Muscle of arm (tissue), 12 donors: Measurements from ENCODE around the gene PGGHG. TPM values are rescaled to one million over a fixed set of nuclear protein-coding genes. Genes with fewer than 3 reads are reported as not detected.
"Not testable (repeated sequence)": the region's sequence is repeated elsewhere in the genome, so short reads cannot be mapped to it uniquely, and the experiment has no call there.

ENCODE experiments used
- DNase-seq: peaks from one replicate; pipeline ENCODE4 v3.0.0-alpha.2; 2013
- polyA plus RNA-seq, 12 donors: library from polyadenylated mRNA; unstranded; fragments of 120-200 nt; gene quantifications; one replicate each; pipeline ENCODE4 v1.2.1, GENCODE V29; 2013; ENCODE audit not compliant: insufficient read length in 12 of 12

The PGGHG gene
- polyA plus RNA-seq, 12 donors = 5.6 to 14.9 (median 9.0) TPM; not detected in 1

DNA sequence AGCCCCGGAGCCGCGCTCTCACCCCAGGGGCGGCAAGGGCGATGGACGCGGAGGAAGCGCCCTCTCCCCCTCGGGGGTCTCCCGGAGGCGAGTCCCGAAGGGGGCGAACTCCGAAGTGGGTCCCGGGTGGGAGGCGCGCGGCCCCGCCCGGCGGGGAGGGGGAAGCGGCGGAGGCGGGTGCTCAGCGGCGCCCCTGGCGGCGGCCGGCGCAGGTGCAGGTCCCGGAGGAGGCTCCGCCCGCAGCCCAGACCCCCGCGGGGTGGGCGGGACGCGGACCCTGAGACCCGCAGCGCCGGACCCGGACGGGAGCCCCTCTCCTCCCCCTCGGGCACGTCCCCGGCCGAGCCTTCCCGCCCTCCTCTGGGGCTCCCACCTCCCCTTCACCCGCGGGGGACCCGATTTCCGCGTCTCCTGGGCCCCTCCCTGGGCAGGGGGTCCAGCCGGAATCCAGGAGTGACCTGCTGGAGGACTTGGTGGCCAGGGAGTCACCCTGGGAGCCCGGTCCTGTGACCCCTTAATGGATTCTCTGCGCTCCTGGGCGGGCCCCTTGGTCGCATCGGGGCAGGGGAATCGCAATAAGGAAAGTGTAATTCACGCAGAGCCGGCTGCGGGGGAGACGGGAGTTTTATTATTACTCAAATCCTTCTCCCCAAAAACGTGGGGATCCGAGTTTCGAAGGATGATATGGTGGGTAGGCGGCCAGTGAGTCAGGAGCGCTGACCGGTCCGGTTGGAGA lies 22.3 kb downstream of the PGGHG start:
- not testable (repeated sequence) for DNase-seq

DNA sequence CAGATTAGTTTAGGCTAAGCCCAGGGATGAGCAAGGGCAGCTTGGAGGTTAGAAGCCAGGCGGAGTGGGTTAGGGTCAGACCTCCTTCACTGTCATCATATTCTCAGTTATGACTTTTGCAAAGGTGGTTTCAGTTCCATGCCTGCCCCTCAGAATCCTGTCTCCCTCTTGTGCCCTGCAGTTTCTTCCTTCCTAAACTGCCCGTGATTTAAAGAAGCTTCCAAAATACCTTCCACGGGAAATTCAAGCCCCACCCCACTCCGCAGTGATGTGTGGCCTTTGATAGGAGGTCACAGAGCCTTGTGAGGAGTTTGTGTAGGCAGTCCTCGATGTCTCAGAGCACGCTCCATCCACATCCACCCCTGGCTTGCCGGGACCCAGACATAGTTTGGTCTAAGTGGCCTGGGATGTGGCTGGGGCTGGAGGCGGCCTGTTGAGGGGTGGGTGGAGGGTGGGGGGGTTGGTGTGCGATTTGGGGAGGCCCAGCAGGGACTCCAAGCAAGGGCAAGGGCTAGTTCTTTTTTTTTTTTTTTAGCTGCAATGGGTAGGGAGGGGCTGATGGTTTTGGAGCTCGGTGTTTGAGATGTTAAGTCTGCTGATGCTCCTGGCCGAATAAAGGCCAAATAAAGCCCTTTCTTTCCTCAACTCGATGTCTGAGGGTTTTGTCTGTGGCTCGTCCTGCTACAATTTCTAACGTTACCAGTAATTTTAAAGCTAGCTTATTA lies 23.3 kb downstream of the PGGHG start:
- DNase-seq = no peak

DNA sequence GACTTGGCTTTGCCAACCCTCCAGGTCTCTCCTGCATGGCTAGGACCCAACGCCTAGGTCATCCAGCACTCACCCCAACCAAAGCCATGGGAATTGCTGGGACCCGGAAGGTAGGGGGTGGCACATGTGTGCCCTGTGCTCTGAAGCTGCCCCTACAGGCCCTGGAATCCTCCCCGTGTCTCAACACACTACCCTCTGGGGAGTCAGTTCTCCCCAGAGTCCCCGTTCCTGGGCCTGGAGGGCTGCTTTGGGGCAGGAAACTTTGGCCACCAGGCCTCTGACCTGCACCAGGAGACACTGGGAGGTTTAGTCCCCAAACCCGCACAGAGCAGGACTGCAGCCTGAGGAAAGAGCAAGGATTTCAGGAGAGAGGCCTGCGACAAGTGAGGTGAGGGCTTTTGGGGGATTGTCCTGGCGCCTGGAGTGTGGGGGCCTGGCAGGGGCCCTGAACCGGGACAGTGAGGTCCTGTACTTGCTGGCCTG lies 24.4 kb downstream of the PGGHG start:
- DNase-seq = no peak

DNA sequence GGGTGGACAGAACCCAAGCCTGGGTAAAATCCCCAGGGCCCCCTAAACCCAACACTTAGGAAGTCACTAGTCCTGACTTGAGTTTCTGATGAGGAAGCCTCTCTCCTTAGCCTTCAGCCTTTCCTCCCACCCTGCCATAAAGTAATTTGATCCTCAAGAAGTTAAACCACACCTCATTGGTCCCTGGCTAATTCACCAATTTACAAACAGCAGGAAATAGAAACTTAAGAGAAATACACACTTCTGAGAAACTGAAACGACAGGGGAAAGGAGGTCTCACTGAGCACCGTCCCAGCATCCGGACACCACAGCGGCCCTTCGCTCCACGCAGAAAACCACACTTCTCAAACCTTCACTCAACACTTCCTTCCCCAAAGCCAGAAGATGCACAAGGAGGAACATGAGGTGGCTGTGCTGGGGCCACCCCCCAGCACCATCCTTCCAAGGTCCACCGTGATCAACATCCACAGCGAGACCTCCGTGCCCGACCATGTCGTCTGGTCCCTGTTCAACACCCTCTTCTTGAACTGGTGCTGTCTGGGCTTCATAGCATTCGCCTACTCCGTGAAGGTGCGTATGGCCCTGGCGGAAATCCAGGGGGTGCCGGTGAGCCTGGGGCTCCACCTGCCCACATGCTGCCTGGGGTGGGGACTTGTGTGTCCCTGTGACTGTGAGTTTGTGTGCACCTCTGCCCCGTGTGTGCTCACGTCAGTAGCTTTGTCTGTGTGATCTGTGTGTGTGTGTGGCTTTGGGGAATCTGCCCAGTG lies 25.0 kb downstream of the PGGHG start, which contains the start of gene IFITM1:
Gene IFITM1, plus strand, starts transcription at position 254 of the 767 bp plus-strand sequence. Its CDS starts 131 bp downstream, at position 385.
- peak; percentile 70 for DNase-seq

DNA sequence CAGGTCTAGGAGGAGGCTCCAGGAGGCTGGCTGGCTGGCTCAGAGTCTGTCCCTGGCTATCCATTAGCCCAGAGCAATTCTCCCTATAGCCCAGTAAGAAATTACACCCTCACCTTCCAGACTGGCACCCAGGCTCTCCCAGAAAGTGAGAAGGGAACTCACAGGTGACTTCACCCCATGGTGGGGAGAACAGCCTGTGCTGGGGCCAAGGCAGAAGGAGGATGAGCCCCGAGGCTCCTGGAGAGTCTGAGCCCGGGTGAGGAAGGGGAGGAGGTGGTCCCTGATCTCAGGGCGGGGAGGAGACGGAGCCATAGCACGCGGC lies 25.6 kb downstream of the PGGHG start:
- DNase-seq = not testable (repeated sequence)

DNA sequence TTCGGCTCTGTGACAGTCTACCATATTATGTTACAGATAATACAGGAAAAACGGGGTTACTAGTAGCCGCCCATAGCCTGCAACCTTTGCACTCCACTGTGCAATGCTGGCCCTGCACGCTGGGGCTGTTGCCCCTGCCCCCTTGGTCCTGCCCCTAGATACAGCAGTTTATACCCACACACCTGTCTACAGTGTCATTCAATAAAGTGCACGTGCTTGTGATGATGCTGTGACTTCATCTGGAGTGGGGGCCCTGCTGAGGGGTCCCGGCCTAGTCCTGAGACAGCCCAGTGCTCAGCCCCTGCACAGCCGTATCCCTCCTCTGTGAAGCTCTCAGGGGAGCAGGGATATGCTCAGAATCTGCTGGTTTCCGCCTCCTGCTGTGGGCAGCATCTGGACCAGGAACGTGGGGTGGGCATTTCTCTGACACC lies 26.1 kb downstream of the PGGHG start:
- no peak for DNase-seq

DNA sequence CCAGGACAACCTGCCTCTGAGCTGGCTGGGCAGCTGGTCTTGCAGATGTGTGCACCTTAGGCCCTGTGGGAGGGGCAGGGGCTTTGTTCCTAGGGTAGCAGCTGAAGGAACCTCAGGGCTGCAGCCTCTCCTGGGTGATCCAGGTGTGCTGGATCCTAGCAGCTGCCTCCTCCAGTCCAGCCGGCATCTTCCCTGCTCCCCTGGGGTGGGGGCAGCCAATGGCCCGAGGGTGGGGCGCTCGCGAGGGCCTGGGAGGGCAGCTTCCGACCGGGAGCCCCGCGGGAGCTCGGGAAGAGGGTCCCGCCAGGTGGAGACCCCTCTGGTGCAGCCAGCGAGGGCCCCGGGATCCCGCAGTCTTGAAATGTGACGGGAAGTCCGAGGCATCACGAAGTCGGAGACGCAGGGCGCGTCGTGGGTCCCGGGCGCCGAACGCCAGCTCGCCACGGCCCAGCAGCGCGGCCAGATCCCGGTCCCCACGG lies 26.6 kb downstream of the PGGHG start:
- no peak for DNase-seq

DNA sequence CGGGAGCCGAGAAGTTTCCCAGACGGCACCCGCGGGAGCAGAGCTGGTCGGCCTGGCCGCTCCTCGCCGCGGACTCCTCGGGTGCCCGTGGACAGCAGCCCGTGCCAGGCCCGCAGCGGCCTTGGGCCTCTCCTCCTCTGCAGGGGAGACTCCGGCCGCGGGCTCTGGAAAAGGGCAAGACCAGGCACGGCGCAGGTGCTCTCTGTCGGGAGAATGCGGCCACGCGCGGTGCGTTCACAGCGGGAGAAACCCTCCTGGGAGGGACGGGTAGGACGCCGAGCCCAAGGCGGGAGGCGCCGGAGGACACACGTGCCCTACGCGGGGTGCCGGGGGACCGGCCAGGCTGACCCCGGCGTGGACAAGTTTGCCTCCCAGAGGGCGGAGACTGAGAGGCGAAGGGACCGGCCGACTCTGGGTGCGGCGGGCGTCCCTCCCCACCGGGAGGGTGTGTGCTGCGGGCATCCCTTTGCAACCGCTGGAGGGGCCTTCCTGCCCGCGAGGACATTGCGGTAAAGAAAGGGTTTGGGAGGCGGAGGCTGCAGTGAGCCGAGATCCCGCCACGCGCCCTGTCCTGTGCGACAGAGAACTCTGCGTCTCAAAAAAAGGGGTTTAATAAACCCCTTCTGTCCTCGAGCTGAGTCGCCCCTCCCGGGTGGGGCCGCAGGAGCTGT lies 27.2 kb downstream of the PGGHG start:
- DNase-seq = no peak

DNA sequence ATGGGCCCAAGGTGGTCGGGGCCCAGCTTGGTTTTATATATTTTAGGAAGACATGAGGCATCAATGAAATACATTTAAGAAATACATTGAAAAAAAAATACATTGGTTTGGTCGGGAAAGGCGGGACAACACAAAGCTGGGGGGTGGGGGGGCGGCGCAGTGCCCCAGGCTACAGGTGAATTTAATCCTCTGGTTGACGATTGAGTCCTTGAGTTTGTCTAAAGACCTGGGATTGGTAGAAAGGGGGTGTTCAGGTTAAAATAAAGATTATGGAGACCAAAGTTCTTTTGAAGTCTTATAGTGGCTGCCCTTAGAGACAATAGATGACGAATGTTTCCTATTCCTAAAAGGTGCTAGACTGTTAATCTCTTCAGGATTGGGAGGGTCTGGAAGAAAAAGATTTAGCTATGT lies 28.0 kb downstream of the PGGHG start:
- DNase-seq = no peak

DNA sequence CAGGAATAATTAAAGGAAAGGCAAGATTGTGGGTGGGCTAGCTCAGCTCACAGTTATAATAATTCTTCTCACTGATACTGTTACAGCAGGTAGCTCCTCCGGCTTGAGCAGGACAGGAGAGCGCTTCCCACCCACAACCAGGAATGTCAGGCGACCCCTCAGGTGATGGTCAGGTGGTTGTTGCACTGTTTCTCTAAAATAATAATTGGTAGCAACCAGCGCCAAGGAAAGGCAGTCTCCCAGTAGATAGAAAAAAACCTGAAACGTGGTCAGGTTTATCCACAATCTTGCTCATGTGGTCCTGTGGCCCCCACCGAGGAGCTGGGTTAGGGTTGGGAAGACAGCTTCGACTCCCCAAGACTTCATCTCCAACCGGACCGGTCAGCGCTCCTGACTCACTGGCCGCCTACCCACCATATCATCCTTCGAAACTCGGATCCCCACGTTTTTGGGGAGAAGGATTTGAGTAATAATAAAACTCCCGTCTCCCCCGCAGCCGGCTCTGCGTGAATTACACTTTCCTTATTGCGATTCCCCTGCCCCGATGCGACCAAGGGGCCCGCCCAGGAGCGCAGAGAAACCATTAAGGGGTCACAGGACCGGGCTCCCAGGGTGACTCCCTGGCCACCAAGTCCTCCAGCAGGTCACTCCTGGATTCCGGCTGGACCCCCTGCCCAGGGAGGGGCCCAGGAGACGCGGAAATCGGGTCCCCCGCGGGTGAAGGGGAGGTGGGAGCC lies 28.9 kb downstream of the PGGHG start:
- DNase-seq = not testable (repeated sequence)

DNA sequence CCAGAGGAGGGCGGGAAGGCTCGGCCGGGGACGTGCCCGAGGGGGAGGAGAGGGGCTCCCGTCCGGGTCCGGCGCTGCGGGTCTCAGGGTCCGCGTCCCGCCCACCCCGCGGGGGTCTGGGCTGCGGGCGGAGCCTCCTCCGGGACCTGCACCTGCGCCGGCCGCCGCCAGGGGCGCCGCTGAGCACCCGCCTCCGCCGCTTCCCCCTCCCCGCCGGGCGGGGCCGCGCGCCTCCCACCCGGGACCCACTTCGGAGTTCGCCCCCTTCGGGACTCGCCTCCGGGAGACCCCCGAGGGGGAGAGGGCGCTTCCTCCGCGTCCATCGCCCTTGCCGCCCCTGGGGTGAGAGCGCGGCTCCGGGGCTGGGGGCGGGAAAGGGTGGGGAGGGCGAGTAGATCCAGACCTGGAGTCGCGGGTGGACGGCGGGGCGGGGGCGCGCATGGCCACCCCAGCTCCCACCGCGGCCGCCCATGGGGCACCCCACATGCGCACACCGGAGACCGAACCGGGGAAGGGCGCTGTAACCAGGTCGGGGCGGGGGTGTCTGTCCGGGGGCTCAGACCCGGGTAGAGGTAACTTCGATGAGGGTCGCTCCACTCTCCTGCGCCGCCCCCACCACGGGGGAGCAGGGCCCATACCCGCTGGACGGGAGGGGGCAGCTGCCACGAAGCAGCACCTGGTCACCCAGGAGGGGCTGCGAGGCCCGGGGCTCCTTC lies 29.6 kb downstream of the PGGHG start:
- not testable (repeated sequence) for DNase-seq

DNA sequence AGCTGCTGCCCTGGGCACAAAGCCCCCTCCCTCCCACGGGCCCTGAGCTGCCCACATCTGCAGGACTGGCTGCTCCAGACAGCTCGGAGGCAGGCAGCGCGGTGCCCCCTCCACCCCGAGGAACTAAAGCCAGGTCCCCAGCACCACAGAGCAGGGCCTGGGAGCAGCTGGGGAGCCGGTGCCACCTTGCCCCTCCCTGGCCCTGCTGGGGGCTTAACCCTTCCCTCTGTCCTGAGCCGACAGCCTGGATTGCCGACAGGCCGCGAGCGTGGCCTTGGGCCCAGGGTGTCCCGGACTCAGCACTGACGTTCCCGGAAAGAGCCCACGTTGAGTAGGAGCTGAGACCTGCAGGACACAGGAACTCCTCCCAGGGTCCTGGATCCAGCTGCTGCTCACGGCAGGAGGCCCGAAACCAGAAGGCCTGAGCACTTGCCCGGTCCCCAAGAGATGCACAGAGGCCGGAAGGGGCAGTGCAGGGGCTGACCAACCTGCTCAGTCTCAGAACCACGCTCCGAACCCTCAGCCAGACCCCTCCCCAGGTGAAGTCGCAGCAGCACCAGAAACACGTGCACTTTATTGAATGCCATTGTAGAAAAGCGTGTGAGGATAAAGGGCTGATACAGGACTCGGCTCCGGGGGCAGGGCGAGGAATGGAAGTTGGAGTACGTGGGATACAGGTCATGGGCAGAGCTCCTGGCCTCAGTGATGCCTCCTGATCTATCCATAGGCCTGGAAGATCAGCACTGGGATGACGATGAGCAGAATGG lies 30.4 kb downstream of the PGGHG start:
- DNase-seq = not testable (repeated sequence)

DNA sequence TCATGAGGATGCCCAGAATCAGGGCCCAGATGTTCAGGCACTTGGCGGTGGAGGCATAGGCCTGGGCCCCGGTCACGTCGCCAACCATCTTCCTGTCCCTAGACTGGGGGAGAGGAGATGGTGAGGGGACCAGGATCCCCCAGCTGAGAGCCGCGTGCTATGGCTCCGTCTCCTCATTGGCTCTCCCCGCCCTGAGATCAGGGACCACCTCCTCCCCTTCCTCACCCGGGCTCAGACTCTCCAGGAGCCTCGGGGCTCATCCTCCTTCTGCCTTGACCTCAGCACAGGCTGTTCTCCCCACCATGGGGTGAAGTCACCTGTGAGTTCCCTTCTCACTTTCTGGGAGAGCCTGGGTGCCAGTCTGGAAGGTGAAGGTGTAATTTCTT lies 31.0 kb downstream of the PGGHG start:
- not testable (repeated sequence) for DNase-seq

DNA sequence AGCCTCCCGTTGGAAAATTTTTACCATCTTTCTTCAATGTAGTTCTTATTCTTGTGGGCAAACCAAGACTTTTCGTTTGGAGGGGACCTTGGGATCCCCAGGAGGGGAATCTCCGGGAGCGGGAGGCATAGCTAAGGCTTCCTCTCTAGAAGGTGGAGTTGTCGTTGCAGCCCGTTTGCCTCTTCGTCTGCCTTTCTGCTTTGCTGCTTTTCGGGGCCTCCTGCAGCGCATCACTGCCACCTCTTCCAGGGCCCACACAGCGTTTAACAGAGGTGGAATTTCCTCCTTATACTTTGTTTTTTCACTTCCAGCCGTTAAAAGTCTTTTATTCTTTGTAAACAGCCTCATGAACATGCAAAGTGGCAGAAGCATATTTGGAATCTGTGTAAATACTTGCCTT lies 35.2 kb downstream of the PGGHG start:
- no peak for DNase-seq

DNA sequence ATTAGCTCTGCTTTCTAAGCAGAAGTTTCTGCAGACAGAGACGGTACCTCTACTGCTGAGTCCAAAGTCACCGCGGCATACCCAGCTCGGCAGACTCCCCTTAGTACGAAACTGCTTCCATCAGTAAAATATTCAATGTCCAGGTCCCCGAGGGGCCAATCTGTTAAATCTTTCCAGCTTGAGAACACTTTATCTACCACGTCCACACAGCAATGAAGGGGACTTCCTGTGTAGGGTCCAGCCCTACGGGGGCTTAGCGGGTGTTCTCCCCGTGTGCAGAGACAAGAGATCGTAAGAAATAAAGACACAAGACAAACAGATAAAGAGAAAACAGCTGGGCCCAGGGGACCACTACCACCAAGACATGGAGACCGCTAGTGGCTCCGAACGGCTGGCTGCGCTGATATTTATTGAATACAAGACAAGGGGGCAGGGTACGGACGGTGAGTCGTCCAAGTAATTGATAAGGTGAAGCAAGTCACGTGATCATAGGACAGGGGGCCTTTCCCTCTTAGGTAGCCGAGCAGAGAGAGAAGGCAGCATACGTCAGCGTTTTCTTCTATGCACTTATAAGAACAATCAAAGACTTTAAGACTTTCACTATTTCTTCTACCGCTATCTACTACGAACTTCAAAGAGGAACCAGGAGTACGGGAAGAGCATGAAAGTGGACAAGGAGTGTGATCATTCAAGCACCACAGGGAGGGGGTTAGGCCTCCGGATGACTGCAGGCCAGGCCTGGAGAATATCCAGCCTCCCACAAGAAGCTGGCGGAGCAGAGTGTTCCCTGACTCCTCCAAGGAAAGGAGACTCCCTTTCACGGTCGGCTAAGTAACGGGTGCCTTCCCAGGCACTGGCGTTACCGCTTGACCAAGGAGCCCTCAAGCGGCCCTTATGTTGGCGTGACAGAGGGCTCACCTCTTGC lies 35.9 kb downstream of the PGGHG start:
- DNase-seq = not testable (repeated sequence)

DNA sequence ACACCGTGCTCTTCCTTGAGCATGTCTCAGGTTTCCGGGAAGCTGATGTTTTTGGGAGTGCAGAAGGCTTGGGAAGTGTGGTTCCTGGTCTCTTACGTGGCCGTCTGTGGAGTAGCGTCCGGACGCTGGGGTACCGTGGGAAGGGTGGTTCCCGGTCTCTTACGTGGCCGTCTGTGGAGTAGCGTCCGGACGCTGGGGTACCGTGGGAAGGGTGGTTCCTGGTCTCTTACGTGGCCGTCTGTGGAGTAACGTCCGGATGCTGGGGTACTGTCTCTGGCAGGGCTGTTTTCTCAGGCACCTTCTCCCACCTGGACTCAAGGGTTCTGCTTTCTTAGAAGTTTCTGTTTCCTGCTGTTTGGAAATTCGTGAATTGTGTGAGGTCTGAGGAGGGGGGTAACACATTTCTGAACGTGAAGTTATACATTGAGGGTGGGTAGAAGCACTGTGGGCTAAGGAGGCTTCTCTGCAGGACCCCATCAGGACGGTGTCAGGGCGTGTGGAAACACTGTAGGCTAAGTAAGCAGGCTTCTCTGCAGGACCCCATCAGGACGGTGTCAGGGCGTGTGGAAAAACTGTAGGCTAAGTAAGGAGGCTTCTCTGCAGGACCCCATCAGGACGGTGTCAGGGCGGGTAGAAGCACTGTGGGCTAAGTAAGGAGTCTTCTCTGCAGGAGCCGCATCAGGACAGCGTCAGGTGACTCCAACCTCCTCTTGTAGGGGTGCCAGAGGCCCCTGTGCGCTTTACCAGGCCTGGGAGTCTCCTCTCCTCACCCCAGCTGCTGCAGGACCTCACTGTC lies 37.1 kb downstream of the PGGHG start:
- no peak for DNase-seq

DNA sequence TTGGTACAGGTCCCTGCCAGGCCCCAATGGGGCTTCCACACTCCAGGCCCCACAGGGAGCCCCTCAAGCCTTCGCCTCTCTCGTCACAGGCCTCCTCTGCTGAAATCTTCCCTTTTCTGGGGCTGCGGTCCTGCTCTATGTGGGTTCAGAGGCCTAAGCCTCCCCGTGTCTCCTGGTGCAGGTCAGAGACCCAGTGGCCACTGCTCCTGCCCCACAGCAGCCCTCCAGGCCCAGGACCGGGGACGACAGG lies 37.6 kb downstream of the PGGHG start:
- no peak for DNase-seq
